Measurements from ENCODE around the gene SLC2A4RG. TPM values are rescaled to one million over a fixed set of nuclear protein-coding genes. Genes with fewer than 3 reads are reported as not detected.

Gene SLC2A4RG
- total RNA-seq, 1 donor from 2014 or later, result 62.0 TPM

GRCh38 chr20:63698739-63699465 lies 40.7 kb upstream of the SLC2A4RG start:
- peak; percentile 91 for DNase-seq (ENCODE audit: low spot score)

GRCh38 chr20:63699466-63700198 lies 39.9 kb upstream of the SLC2A4RG start:
- peak; percentile 89 for DNase-seq (ENCODE audit: low spot score)

GRCh38 chr20:63700199-63701050 lies 39.2 kb upstream of the SLC2A4RG start:
- no peak for DNase-seq (ENCODE audit: low spot score)

- DNase-seq (ENCODE audit: low spot score), result no peak
Observed at GRCh38 chr20:63701051-63701328, 38.6 kb upstream of the SLC2A4RG start.

- no peak for DNase-seq (ENCODE audit: low spot score)
Observed at GRCh38 chr20:63701329-63702035, 38.1 kb upstream of the SLC2A4RG start.

GRCh38 chr20:63702036-63702665 lies 37.4 kb upstream of the SLC2A4RG start:
- DNase-seq (ENCODE audit: low spot score), result no peak

- DNase-seq (ENCODE audit: low spot score), result no peak
Observed at GRCh38 chr20:63702751-63703470, 36.7 kb upstream of the SLC2A4RG start.

- no peak for DNase-seq (ENCODE audit: low spot score)
Observed at GRCh38 chr20:63703471-63703975, 36.1 kb upstream of the SLC2A4RG start.

GRCh38 chr20:63703976-63704748 lies 35.4 kb upstream of the SLC2A4RG start:
- DNase-seq (ENCODE audit: low spot score), result no peak

GRCh38 chr20:63704749-63705117 lies 34.8 kb upstream of the SLC2A4RG start:
- peak; percentile 89 for DNase-seq (ENCODE audit: low spot score)

GRCh38 chr20:63705232-63706026 lies 34.1 kb upstream of the SLC2A4RG start:
- DNase-seq (ENCODE audit: low spot score), result no peak

GRCh38 chr20:63706027-63706695 lies 33.4 kb upstream of the SLC2A4RG start:
- DNase-seq (ENCODE audit: low spot score), result no peak

- DNase-seq (ENCODE audit: low spot score), result no peak
Observed at GRCh38 chr20:63706852-63707557, 32.6 kb upstream of the SLC2A4RG start.

GRCh38 chr20:63707558-63708300 lies 31.8 kb upstream of the SLC2A4RG start, which contains the start of the genes ARFRP1 and ZGPAT:
ARFRP1 (minus strand) TSS chr20:63707976; CDS start chr20:63707091, 885 bp downstream.
ZGPAT (plus strand) TSS chr20:63708039; CDS start chr20:63708581, 542 bp downstream.
- DNase-seq (ENCODE audit: low spot score), result peak; percentile 98

- no peak for DNase-seq (ENCODE audit: low spot score)
Observed at GRCh38 chr20:63708301-63709148, 31.1 kb upstream of the SLC2A4RG start.
